ENCODE measurements around the gene PRKN. TPM values are rescaled to one million over a fixed set of nuclear protein-coding genes. Genes with fewer than 3 reads are reported as not detected.

Gene PRKN
- 1 to 10 TPM; 7.6 to 7.9 TPM for total RNA-seq
- long read RNA-seq, donor 1, partial matches to known transcripts, result 3 of 5 reads
- long read RNA-seq, donor 1, other reads (novel, unspliced or antisense), result 2 of 5 reads
- long read RNA-seq, donor 2, partial matches to known transcripts, result 0 of 6 reads
- long read RNA-seq, donor 2, other reads (novel, unspliced or antisense), result 6 of 6 reads

- DNase-seq (ENCODE audit: low spot score), result peak; percentile 99
- intact Hi-C loops (cut with DNase I), result no loop called here
These were observed at the start of gene PRKN, which contains the start of gene PACRG for GRCh38 chr6:162727322-162728182. TSS of gene PRKN (minus strand) at chr6:162727766. TSS of gene PACRG (plus strand) at chr6:162727974.

GRCh38 chr6:162777091-162777490 is 49.5 kb upstream of the PRKN start:
- DNase-seq (ENCODE audit: low spot score), result no peak
- intact Hi-C loops (cut with DNase I), result no loop called here

GRCh38 chr6:162773996-162774395 is 46.4 kb upstream of the PRKN start:
- DNase-seq (ENCODE audit: low spot score), result no peak
- intact Hi-C loops (cut with DNase I), result no loop called here

GRCh38 chr6:162772466-162772865 is 44.9 kb upstream of the PRKN start:
- DNase-seq (ENCODE audit: low spot score), result no peak
- intact Hi-C loops (cut with DNase I), result no loop called here

- intact Hi-C loops (cut with DNase I), result no loop called here
- DNase-seq (ENCODE audit: low spot score), result no peak
These were observed 43.4 kb upstream of the PRKN start for GRCh38 chr6:162770955-162771354.

GRCh38 chr6:162770136-162770535 is 42.6 kb upstream of the PRKN start:
- intact Hi-C loops (cut with DNase I), result no loop called here

GRCh38 chr6:162753775-162754174 is 26.2 kb upstream of the PRKN start:
- DNase-seq (ENCODE audit: low spot score), result no peak
- intact Hi-C loops (cut with DNase I), result no loop called here

More at GRCh38 chr6:162770136-162770535, 42.6 kb upstream of the PRKN start:
- no peak for DNase-seq (ENCODE audit: low spot score)

- intact Hi-C loops (cut with DNase I), result no loop called here
- DNase-seq (ENCODE audit: low spot score), result no peak
These were observed 23.8 kb upstream of the PRKN start for GRCh38 chr6:162751211-162751859.

GRCh38 chr6:162750776-162751175 is 23.2 kb upstream of the PRKN start:
- intact Hi-C loops (cut with DNase I), result no loop called here
- DNase-seq (ENCODE audit: low spot score), result no peak

- no peak for DNase-seq (ENCODE audit: low spot score)
- intact Hi-C loops (cut with DNase I), result no loop called here
These were observed 9.4 kb upstream of the PRKN start for GRCh38 chr6:162736961-162737360.

GRCh38 chr6:162733489-162733888 is 5.9 kb upstream of the PRKN start:
- intact Hi-C loops (cut with DNase I), result no loop called here
- no peak for DNase-seq (ENCODE audit: low spot score)

GRCh38 chr6:162730502-162730901 is 2.9 kb upstream of the PRKN start:
- intact Hi-C loops (cut with DNase I), result no loop called here
- no peak for DNase-seq (ENCODE audit: low spot score)

GRCh38 chr6:162728706-162729105 is 1.1 kb upstream of the PRKN start:
- intact Hi-C loops (cut with DNase I), result no loop called here
- DNase-seq (ENCODE audit: low spot score), result no peak

- no peak for DNase-seq (ENCODE audit: low spot score)
- intact Hi-C loops (cut with DNase I), result no loop called here
These were observed 631 bp upstream of the PRKN start for GRCh38 chr6:162728197-162728596.

GRCh38 chr6:162726947-162727321 is 632 bp downstream of the PRKN start:
- intact Hi-C loops (cut with DNase I), result no loop called here
- DNase-seq (ENCODE audit: low spot score), result no peak

- intact Hi-C loops (cut with DNase I), result no loop called here
- DNase-seq (ENCODE audit: low spot score), result no peak
These were observed 4.9 kb downstream of the PRKN start for GRCh38 chr6:162722633-162723032.

- DNase-seq (ENCODE audit: low spot score), result no peak
- intact Hi-C loops (cut with DNase I), result no loop called here
These were observed 5.3 kb downstream of the PRKN start for GRCh38 chr6:162722226-162722625.

- DNase-seq (ENCODE audit: low spot score), result no peak
- intact Hi-C loops (cut with DNase I), result no loop called here
These were observed 6.2 kb downstream of the PRKN start for GRCh38 chr6:162721404-162721687.

- no peak for DNase-seq (ENCODE audit: low spot score)
- intact Hi-C loops (cut with DNase I), result no loop called here
These were observed 8.0 kb downstream of the PRKN start for GRCh38 chr6:162719528-162719927.

- DNase-seq (ENCODE audit: low spot score), result no peak
- intact Hi-C loops (cut with DNase I), result no loop called here
These were observed 12.0 kb downstream of the PRKN start for GRCh38 chr6:162715601-162716000.
